Activated B cell treated with CpG ODN at 0.5 μM for 24 hours (primary cell): Measurements from ENCODE around the gene ADIPOQ. TPM values are rescaled to one million over a fixed set of nuclear protein-coding genes. Genes with fewer than 3 reads are reported as not detected.
"Not testable (repeated sequence)": the region's sequence is repeated elsewhere in the genome, so short reads cannot be mapped to it uniquely, and the experiment has no call there.

ENCODE experiments used
- ATAC-seq: fragments of 200-7000 bp; cut with Tn5 transposase; one replicate; pipeline ENCODE4 v1.10.0; 2021; ENCODE audit warnings: low read depth, mild to moderate bottlenecking, moderate library complexity
- CTCF ChIA-PET: fragments of 350-600 bp; sonication (Branson Sonifier 250); formaldehyde crosslinking; loops from one replicate; lab custom pipeline; 2021; ENCODE audit warnings: antibody characterized with exemption; lab: Charles Lee
- POLR2A ChIA-PET: fragments of 350-600 bp; sonication (Branson Sonifier 250); formaldehyde crosslinking; loops from one replicate; lab custom pipeline; 2021; ENCODE audit warnings: antibody characterized with exemption; lab: Charles Lee
- DNase-seq: peaks from one replicate; pipeline ENCODE4 v3.0.0; 2022
- H3K27ac Mint-ChIP-seq: one replicate; pipeline ENCODE4 v1.8.0; 2020; ENCODE audit warnings: mixed read lengths
- H3K27me3 Mint-ChIP-seq: one replicate; pipeline ENCODE4 v1.8.0; 2021; ENCODE audit warnings: mixed read lengths
- H3K36me3 Mint-ChIP-seq: one replicate; pipeline ENCODE4 v1.8.0; 2021; ENCODE audit warnings: low read depth, mixed read lengths
- H3K4me1 Mint-ChIP-seq: one replicate; pipeline ENCODE4 v1.8.0; 2021; ENCODE audit warnings: mixed read lengths
- H3K4me3 Mint-ChIP-seq: one replicate; pipeline ENCODE4 v1.8.0; 2020; ENCODE audit warnings: mild to moderate bottlenecking, mixed read lengths
- H3K9me3 Mint-ChIP-seq: one replicate; pipeline ENCODE4 v1.8.0; 2020; ENCODE audit warnings: mixed read lengths
- intact Hi-C: fragments of 100-400 bp; cut with micrococcal nuclease; formaldehyde crosslinking; loops from one replicate; pipeline ENCODE4 v1.15.1; 2024
- total RNA-seq: library from RNA; stranded (reverse); gene quantifications from 2 replicates; pipeline ENCODE4 v1.2.3, GENCODE V29; 2022
- TF ChIP-seq, protein P1 (sequence below): fragments of 200-600 bp; IDR thresholded peaks from one replicate; pipeline ENCODE4 v1.8.0; 2022; ENCODE audit warnings: antibody characterized with exemption, mild to moderate bottlenecking

Gene ADIPOQ
- total RNA-seq, 1 donor from 2014 or later, result not detected

GRCh38 chr3:186845756-186846155 is 3.2 kb downstream of the ADIPOQ start:
- DNase-seq (no peak), ATAC-seq (no peak)
- ChIA-PET CTCF (interaction anchor here (1.2 kb wide), 1 partner anchor 320 kb away, joined by 3 read pairs; no protein-coding TSS in a partner anchor), POLR2A (no interaction called here)
- peaks cover 5% of the 10 kb centered on the region for H3K4me1 Mint-ChIP-seq
- H3K27me3 Mint-ChIP-seq, result peaks cover 17% of the 10 kb centered on the region
- intact Hi-C loops, result loop anchor here (5.0 kb wide), 2 partner anchors 177 to 867 kb away; no protein-coding TSS in a partner anchor
- no peak overlapping the region for H3K4me3 Mint-ChIP-seq
- H3K9me3 Mint-ChIP-seq, result no peaks in the 10 kb centered on the region
- H3K36me3 Mint-ChIP-seq, result no peaks in the 10 kb centered on the region
- TF ChIP-seq, protein P1, sequence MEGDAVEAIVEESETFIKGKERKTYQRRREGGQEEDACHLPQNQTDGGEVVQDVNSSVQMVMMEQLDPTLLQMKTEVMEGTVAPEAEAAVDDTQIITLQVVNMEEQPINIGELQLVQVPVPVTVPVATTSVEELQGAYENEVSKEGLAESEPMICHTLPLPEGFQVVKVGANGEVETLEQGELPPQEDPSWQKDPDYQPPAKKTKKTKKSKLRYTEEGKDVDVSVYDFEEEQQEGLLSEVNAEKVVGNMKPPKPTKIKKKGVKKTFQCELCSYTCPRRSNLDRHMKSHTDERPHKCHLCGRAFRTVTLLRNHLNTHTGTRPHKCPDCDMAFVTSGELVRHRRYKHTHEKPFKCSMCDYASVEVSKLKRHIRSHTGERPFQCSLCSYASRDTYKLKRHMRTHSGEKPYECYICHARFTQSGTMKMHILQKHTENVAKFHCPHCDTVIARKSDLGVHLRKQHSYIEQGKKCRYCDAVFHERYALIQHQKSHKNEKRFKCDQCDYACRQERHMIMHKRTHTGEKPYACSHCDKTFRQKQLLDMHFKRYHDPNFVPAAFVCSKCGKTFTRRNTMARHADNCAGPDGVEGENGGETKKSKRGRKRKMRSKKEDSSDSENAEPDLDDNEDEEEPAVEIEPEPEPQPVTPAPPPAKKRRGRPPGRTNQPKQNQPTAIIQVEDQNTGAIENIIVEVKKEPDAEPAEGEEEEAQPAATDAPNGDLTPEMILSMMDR, result no peak
- H3K27ac Mint-ChIP-seq, result no peak overlapping the region

- intact Hi-C loops, result loop anchor here (5.0 kb wide), 2 partner anchors 175 to 865 kb away; no protein-coding TSS in a partner anchor
- DNase-seq (no peak), ATAC-seq (no peak)
- Mint-ChIP-seq H3K4me1 (peaks cover 13% of the 10 kb centered on the region), H3K4me3 (no peak overlapping the region), H3K9me3 (no peaks in the 10 kb centered on the region), H3K27ac (no peak overlapping the region), H3K27me3 (peaks cover 17% of the 10 kb centered on the region), H3K36me3 (no peaks in the 10 kb centered on the region)
- TF ChIP-seq, protein P1, result no peak
- POLR2A ChIA-PET, result no interaction called here
- CTCF ChIA-PET, result interaction anchor here (1.0 to 4.5 kb wide), 4 partner anchors 10 to 319 kb away, joined by 3 to 116 read pairs (median 4); no protein-coding TSS in a partner anchor
These were observed 4.9 kb downstream of the ADIPOQ start for GRCh38 chr3:186847437-186847836.

GRCh38 chr3:186849374-186849975 is 7.0 kb downstream of the ADIPOQ start:
- H3K27ac Mint-ChIP-seq, result peak overlapping the region; percentile 41
- no peak overlapping the region for H3K4me3 Mint-ChIP-seq
- CTCF ChIA-PET, result interaction anchor here (0.6 to 4.5 kb wide), 41 partner anchors 11 to 830 kb away, joined by 3 to 116 read pairs (median 4); partner anchors contain the start of genes RPL39L and ST6GAL1
- H3K27me3 Mint-ChIP-seq, result peaks cover 10% of the 10 kb centered on the region
- intact Hi-C loops, result loop anchor here (1.0 to 5.0 kb wide), 7 partner anchors 81 to 863 kb away; partner anchors contain the start of gene ST6GAL1
- POLR2A ChIA-PET, result interaction anchor here (0.7 to 1.4 kb wide), 10 partner anchors 59 to 316 kb away, joined by 3 to 12 read pairs (median 5); no protein-coding TSS in a partner anchor
- DNase-seq (no peak), ATAC-seq (peak; percentile 79)
- TF ChIP-seq, protein P1, result no peak
- peaks cover 13% of the 10 kb centered on the region for H3K4me1 Mint-ChIP-seq
- no peaks in the 10 kb centered on the region for H3K9me3 Mint-ChIP-seq
- H3K36me3 Mint-ChIP-seq, result no peaks in the 10 kb centered on the region

- DNase-seq, H3K4me3 Mint-ChIP-seq, H3K36me3 Mint-ChIP-seq, H3K27me3 Mint-ChIP-seq, ATAC-seq, H3K9me3 Mint-ChIP-seq, intact Hi-C loops: not testable (repeated sequence)
- ChIA-PET CTCF (interaction anchor here (1.8 to 4.0 kb wide), 2 partner anchors 298 to 313 kb away, joined by 8 to 74 read pairs; no protein-coding TSS in a partner anchor), POLR2A (interaction anchor here (0.7 to 1.4 kb wide), 2 partner anchors 174 to 196 kb away, joined by 3 read pairs; no protein-coding TSS in a partner anchor)
- H3K27ac Mint-ChIP-seq, result peak overlapping the region; percentile 3
- H3K4me1 Mint-ChIP-seq, result peaks cover 13% of the 10 kb centered on the region
These were observed 9.3 kb downstream of the ADIPOQ start for GRCh38 chr3:186851835-186852234.

- POLR2A ChIA-PET, result interaction anchor here (0.6 to 1.4 kb wide), 3 partner anchors 55 to 1749 kb away, joined by 3 to 5 read pairs (median 3); no protein-coding TSS in a partner anchor
- intact Hi-C loops, result no loop called here
- TF ChIP-seq, protein P1, result no peak
- Mint-ChIP-seq H3K27ac (no peak overlapping the region), H3K36me3 (no peaks in the 10 kb centered on the region), H3K4me3 (no peak overlapping the region), H3K27me3 (no peaks in the 10 kb centered on the region), H3K9me3 (no peaks in the 10 kb centered on the region), H3K4me1 (peaks cover 16% of the 10 kb centered on the region)
- DNase-seq (no peak), ATAC-seq (no peak)
- CTCF ChIA-PET, result interaction anchor here (1.2 to 1.8 kb wide), 2 partner anchors 287 to 312 kb away, joined by 3 to 8 read pairs; partner anchors contain the start of gene RPL39L
These were observed 10.5 kb downstream of the ADIPOQ start for GRCh38 chr3:186852994-186853393.
